Liver (tissue), 9 donors: ENCODE measurements around the gene DDIT4. TPM values are rescaled to one million over a fixed set of nuclear protein-coding genes. Genes with fewer than 3 reads are reported as not detected.
"Not testable (repeated sequence)": the region's sequence is repeated elsewhere in the genome, so short reads cannot be mapped to it uniquely, and the experiment has no call there.

Experiments
- DNase-seq: peaks from one replicate; pipeline ENCODE4 v3.0.0-alpha.2; 2017; ENCODE audit warnings: low spot score
- H3K27ac ChIP-seq, 2 donors: one replicate each; pipeline ENCODE4 v1.7.0; 2013; ENCODE audit warnings: inconsistent platforms in 2 of 2, low read length in 2 of 2, control low read depth in 1 of 2, low read depth in 1 of 2, mild to moderate bottlenecking in 1 of 2
- H3K27me3 ChIP-seq, 4 donors: one replicate each; pipeline versions ENCODE4 v1.6.1 to v1.7.0; 2013; ENCODE audit warnings: low read length in 3 of 4, inconsistent platforms in 1 of 4, mild to moderate bottlenecking in 1 of 4, moderate library complexity in 1 of 4; ENCODE audit not compliant: control insufficient read depth in 4 of 4, insufficient read depth in 4 of 4
- H3K36me3 ChIP-seq, 4 donors: one replicate each; pipeline versions ENCODE4 v1.6.1 to v1.7.0; 2013; ENCODE audit warnings: low read length in 3 of 4, mild to moderate bottlenecking in 3 of 4, low read depth in 1 of 4, moderate library complexity in 1 of 4; ENCODE audit not compliant: control insufficient read depth in 4 of 4, insufficient read depth in 3 of 4
- H3K4me1 ChIP-seq, 4 donors: one replicate each; pipeline versions ENCODE4 v1.6.1 to v1.7.0; 2013; ENCODE audit warnings: low read length in 3 of 4, mild to moderate bottlenecking in 3 of 4, moderate library complexity in 1 of 4; ENCODE audit not compliant: control insufficient read depth in 4 of 4, insufficient read depth in 4 of 4
- H3K4me3 ChIP-seq, 3 donors: one replicate each; pipeline versions ENCODE4 v1.6.1 to v1.7.0; 2013; ENCODE audit warnings: low read length in 3 of 3, control low read depth in 1 of 3, low read depth in 1 of 3, mild to moderate bottlenecking in 1 of 3
- H3K9ac ChIP-seq, 2 donors: one replicate each; pipeline ENCODE4 v1.7.0; 2013; ENCODE audit warnings: low read length in 2 of 2, mild to moderate bottlenecking in 2 of 2, moderate library complexity in 2 of 2, control low read depth in 1 of 2, low read depth in 1 of 2
- H3K9me3 ChIP-seq, 4 donors: one replicate each; pipeline versions ENCODE4 v1.6.1 to v1.7.0; 2013; ENCODE audit warnings: low read length in 3 of 4; ENCODE audit not compliant: control insufficient read depth in 4 of 4
- EGR1 ChIP-seq, 2 donors: IDR thresholded peaks; 2 replicates each; pipeline ENCODE4 v1.6.1; 2016 to 2018; ENCODE audit warnings: antibody characterized with exemption in 2 of 2, low read depth in 2 of 2
- HNF4A ChIP-seq, 2 donors: conservative IDR thresholded peaks; 2 replicates each; pipeline ENCODE4 v1.6.1; 2016; ENCODE audit warnings: antibody characterized with exemption in 2 of 2, mild to moderate bottlenecking in 2 of 2
- JUND ChIP-seq, 2 donors: IDR thresholded peaks; 2 replicates each; pipeline ENCODE4 v1.6.1; 2016; ENCODE audit warnings: antibody characterized with exemption in 2 of 2
- NR2F2 ChIP-seq: IDR thresholded peaks from 2 replicates; pipeline ENCODE4 v1.6.1; 2016; ENCODE audit warnings: antibody characterized with exemption
- RAD21 ChIP-seq, 2 donors: IDR thresholded peaks; 2 replicates each; pipeline ENCODE4 v1.6.1; 2016; ENCODE audit warnings: antibody characterized with exemption in 2 of 2, mild to moderate bottlenecking in 2 of 2
- RXRA ChIP-seq, 2 donors: IDR thresholded peaks; 2 replicates each; pipeline ENCODE4 v1.6.1; 2017 to 2018; ENCODE audit warnings: antibody characterized with exemption in 2 of 2, mild to moderate bottlenecking in 1 of 2
- SP1 ChIP-seq: IDR thresholded peaks from 2 replicates; pipeline ENCODE4 v1.6.1; 2018; ENCODE audit warnings: antibody characterized with exemption, mild to moderate bottlenecking
- TAF1 ChIP-seq: conservative IDR thresholded peaks from 2 replicates; pipeline ENCODE4 v1.6.1; 2016; ENCODE audit warnings: antibody characterized with exemption, mild to moderate bottlenecking
- YY1 ChIP-seq: IDR thresholded peaks from 2 replicates; pipeline ENCODE4 v1.6.1; 2016; ENCODE audit warnings: antibody characterized with exemption, mild to moderate bottlenecking
- WGBS: extraction: QIAGEN DNeasy Blood & Tissue Kit; methylation state at CpG from one replicate; pipeline ENCODE4 v1.1.7; 2013; 5-methylcytosine and 5-hydroxymethylcytosine counted together
- polyA plus RNA-seq, 2 donors: library from polyadenylated mRNA; stranded (reverse) in 1 of 2; unstranded in 1 of 2; fragments of 200-250 nt in 1 of 2; fragments of >200 nt in 1 of 2; fragmentation: Nextera tagmentation in 1 of 2; extraction: Ambion mirVana in 1 of 2; gene quantifications; one replicate each; pipeline versions ENCODE4 v1.2.1 to v1.2.3, GENCODE V29; 2013 to 2015
- total RNA-seq, 2 donors: library from RNA; depleted of rRNA; stranded (reverse); fragments of >200 nt; gene quantifications; one replicate each; pipeline ENCODE4 v1.2.3, GENCODE V29; 2014
- TF ChIP-seq, protein P1 (sequence below): IDR thresholded peaks from 2 replicates; pipeline ENCODE4 v1.6.1; 2016; ENCODE audit warnings: antibody characterized with exemption
- TF ChIP-seq, protein P2 (sequence below): IDR thresholded peaks from 2 replicates; pipeline ENCODE4 v1.6.1; 2016; ENCODE audit warnings: antibody characterized with exemption
- TF ChIP-seq, protein P3 (sequence below): IDR thresholded peaks from 2 replicates; pipeline ENCODE4 v1.6.1; 2016; ENCODE audit warnings: antibody characterized with exemption
- donor health status: healthy.
- donor health status: healthy.
- donor health status: healthy.
- donor health status: healthy.
- donor health status: healthy.

The DDIT4 gene
- total and polyA plus RNA-seq, 4 donors: 18.4 to 69.0 (median 43.7) TPM

DNA sequence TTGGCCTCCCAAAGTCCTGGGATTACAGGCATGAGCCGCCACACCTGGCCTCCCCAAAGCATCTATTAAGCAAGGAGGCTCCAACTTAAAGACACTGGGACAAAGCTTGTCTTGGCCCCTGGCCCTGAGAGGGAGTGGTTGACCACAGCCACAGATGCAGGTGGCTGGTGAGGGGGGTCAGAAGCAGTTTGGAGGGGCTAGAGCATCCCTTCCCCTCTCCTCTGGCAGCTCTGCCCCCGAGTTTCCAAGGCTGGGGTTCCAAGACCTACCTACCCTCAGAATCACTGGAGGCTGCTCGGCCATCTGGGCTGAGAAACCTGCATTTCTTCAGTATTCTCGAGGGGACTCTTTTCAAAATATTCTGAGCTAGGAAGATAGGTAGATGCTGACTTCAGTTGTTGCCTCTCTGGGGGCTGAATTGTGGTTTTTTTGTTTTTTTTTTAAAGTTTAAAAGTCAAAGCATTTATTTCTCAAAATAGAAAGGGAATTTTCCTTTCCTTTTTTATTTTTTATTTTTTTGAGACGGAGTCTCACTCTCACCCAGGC lies 32.6 kb downstream of the DDIT4 start:
- WGBS: 83% methylated on average over 5 of the region's 5 CpGs
- Histone ChIP-seq H3K9me3 (no peaks in the 10 kb centered on the region), H3K4me3 (no peak overlapping the region), H3K27ac (no peak overlapping the region), H3K4me1 (peaks cover 6 to 14% (median 11%) of the 10 kb centered on the region in 4 donors), H3K36me3 (no peaks in the 10 kb centered on the region), H3K27me3 (no peaks in the 10 kb centered on the region), H3K9ac (no peak overlapping the region)
- TF ChIP-seq YY1 (no peak), TAF1 (no peak), EGR1 (IDR thresholded peaks at IDR 0.05; ENCODE audit: low read depth in 2 of 2) (no peak), RXRA (IDR thresholded peaks at IDR 0.05) (no peak)
- no peak for DNase-seq

DNA sequence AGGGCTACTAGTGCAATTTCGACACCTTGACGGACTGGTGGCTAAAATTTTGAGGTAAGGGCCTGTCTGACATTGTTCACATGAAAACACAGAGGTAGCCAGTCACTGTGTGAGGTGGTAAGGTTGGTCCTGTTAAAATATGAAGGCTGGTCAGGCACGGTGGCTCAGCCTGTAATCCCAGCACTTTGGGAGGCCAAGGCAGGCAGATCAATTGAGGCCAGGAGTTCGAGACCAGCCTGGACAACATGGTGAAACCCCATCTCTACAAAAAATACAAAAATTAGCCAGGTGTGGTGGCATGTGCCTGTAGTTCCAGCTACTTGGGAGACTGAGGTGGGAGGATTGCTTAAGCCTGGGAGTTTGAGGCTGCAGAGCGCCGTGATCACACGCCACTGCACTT lies 34.0 kb downstream of the DDIT4 start:
- not testable (repeated sequence) for H3K4me3 ChIP-seq, DNase-seq, H3K27me3 ChIP-seq, H3K36me3 ChIP-seq, H3K9me3 ChIP-seq, H3K9ac ChIP-seq
- H3K27ac ChIP-seq: peak overlapping the region; percentile 43 to 49
- H3K4me1 ChIP-seq: peaks cover 6 to 14% (median 11%) of the 10 kb centered on the region in 4 donors
- 93% methylated on average over 7 of the region's 7 CpGs for WGBS

DNA sequence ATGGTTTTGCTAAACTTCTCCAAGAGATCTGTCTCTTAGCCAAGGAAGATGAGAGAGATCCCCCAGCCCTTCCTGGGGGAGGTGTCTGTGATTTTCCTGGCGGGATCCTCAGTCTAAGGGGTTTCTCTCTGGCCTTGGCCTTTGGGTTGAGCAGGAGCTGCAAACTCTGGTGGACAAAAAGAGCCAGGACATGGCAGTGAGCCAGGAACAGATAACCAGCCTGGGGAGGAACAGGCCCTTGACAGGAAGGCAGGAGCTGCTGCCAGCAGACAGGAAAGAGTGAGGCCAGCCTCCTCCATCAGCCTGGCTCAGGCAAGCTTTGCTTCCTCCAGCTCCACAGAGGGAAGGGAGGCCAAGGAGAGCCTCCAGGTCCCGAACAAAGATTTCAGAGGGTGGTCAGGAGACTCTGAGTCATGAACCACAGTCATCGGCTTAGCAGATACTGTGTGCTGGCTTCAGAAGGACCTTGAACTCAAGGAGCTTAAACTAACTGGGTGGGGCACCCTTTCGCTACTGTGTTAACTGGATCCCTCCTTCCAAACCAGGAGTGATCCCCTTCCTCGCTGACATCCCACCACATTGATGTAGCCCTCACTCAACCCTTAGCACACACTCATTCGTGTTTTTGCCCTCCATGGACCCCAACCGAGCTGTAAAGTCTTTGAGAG lies 34.7 kb downstream of the DDIT4 start:
- Histone ChIP-seq H3K9me3 (no peaks in the 10 kb centered on the region), H3K27me3 (no peaks in the 10 kb centered on the region), H3K4me3 (no peak overlapping the region), H3K36me3 (no peaks in the 10 kb centered on the region), H3K27ac (peak overlapping the region in 1 of 2 donors; percentile 36), H3K4me1 (peaks cover 6 to 14% (median 11%) of the 10 kb centered on the region in 4 donors), H3K9ac (no peak overlapping the region)
- DNase-seq: peak; percentile 68
- TF ChIP-seq SP1: no peak
- TF ChIP-seq, protein P1, sequence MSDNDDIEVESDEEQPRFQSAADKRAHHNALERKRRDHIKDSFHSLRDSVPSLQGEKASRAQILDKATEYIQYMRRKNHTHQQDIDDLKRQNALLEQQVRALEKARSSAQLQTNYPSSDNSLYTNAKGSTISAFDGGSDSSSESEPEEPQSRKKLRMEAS: peak; percentile 14
- TF ChIP-seq, protein P2, sequence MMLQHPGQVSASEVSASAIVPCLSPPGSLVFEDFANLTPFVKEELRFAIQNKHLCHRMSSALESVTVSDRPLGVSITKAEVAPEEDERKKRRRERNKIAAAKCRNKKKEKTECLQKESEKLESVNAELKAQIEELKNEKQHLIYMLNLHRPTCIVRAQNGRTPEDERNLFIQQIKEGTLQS: no peak
- peak; percentile 10 to 12 for TF ChIP-seq RXRA (IDR thresholded peaks at IDR 0.05)
- peak; percentile 82 for TF ChIP-seq NR2F2
- TF ChIP-seq RAD21 (IDR thresholded peaks at IDR 0.05): peak in 1 of 2 donors; percentile 37
- TF ChIP-seq JUND (IDR thresholded peaks at IDR 0.05): peak in 1 of 2 donors; percentile 17
- peak in 1 of 2 donors; percentile 10 for TF ChIP-seq EGR1 (IDR thresholded peaks at IDR 0.05; ENCODE audit: low read depth in 2 of 2)
- peak; percentile 14 to 20 for TF ChIP-seq HNF4A (conservative IDR thresholded peaks at IDR 0.05)
- no peak for TF ChIP-seq YY1
- TF ChIP-seq, protein P3, sequence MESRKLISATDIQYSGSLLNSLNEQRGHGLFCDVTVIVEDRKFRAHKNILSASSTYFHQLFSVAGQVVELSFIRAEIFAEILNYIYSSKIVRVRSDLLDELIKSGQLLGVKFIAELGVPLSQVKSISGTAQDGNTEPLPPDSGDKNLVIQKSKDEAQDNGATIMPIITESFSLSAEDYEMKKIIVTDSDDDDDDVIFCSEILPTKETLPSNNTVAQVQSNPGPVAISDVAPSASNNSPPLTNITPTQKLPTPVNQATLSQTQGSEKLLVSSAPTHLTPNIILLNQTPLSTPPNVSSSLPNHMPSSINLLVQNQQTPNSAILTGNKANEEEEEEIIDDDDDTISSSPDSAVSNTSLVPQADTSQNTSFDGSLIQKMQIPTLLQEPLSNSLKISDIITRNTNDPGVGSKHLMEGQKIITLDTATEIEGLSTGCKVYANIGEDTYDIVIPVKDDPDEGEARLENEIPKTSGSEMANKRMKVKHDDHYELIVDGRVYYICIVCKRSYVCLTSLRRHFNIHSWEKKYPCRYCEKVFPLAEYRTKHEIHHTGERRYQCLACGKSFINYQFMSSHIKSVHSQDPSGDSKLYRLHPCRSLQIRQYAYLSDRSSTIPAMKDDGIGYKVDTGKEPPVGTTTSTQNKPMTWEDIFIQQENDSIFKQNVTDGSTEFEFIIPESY: no peak
- WGBS: 74% methylated on average over 7 of the region's 7 CpGs
